ENCODE data around the gene ATG4B.
A peak's percentile ranks its signal among the peaks of the same experiment; 100 is the strongest.
"Not testable (repeated sequence)": the region's sequence is repeated elsewhere in the genome, so short reads cannot be mapped to it uniquely, and the experiment has no call there.

Gene ATG4B

GRCh38 chr2:241640165-241640795 is 2.8 kb downstream of the ATG4B start:
- DNase-seq (ENCODE audit: low read depth in 3 of 3): no peak

- no peak for DNase-seq (ENCODE audit: low read depth in 3 of 3)
These were observed 4.1 kb downstream of the ATG4B start for GRCh38 chr2:241641631-241642030.

DNA sequence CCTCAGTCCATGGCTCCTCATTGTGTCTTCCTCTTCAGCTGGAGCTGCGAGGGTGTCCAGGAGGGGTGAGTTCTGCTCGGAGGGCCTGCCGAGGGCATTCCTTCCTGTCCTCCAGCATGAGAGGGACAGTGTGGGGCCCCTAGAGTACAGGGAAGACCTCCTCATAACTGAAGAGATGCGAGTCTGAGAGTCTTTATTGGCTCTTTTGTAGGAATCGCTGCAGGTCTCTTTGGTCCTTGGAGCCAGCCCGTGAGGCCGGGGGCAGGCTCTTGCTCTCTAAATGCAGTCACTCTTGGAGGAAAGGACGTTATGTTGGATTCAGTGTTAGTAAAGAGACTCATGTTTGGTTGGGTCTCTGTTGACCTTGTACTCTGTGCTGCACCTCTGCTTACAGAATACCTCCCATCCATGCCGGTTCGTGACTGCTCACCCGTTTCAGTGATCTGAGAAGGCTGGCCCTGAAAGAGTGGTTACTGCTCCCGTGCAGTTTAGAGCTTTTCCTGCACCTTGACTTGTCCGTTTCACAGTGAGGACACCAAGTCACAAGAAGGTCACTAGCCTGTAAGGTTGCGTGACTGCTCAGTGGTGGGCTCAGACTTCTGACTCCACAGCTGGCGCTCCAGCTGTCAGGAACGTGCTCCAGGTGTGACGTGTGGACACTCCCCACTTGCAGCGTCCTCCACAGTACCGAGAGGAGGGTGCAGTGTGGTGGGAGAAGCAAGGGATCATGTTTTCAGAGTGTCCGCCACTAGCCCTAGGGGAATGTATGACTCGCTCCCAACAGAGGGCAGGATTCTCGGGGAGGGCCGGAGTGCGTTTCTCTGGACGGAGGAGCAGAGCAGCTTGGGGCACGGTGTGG is 7.8 kb downstream of the ATG4B start:
- no peak for DNase-seq (ENCODE audit: low read depth in 3 of 3)

- DNase-seq (ENCODE audit: low read depth in 3 of 3): no peak
These were observed 8.6 kb downstream of the ATG4B start for GRCh38 chr2:241645915-241646645.

DNA sequence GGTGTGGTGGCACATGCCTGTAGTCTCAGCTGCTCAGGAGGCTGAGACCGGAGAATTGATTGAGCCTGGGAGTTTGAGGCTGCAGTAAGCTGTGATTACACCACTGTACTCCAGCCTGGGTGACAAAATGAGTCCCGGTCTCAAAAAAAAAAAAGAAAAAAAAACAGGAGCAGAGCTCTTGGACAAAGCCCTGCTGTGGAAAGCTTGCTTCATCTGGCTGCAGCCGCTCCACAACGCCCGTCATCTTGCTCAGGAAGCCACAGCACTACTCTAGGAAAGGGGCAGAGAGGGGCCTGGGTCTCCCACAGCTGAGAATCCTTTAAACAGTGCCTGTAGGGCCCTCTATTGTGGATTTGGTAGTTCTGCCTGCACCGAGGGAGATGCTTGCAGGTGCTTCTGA is 11.0 kb downstream of the ATG4B start:
- no peak for DNase-seq (ENCODE audit: low read depth in 3 of 3)

GRCh38 chr2:241649404-241649803 is 11.9 kb downstream of the ATG4B start:
- no peak for DNase-seq (ENCODE audit: low read depth in 3 of 3)

DNA sequence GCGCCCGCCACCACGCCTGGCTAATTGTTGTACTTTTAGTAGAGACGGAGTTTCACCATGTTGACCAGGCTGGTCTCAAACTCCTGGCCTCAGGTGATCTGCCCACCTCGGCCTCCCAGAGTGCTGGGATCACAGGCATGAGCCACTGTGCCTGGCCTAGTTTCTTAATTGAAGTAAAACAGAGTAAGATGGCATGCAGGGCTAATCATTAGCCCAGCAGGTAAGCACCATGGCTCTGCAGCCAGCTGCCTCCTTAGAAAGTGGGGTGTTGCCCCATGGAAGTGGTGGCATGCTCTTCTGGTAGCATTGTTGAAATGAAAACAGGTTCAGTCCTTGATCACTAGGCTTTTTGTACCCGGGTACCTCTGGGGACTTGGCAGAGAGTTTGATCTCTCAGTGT is 12.4 kb downstream of the ATG4B start:
- no peak for DNase-seq (ENCODE audit: low read depth in 3 of 3)

DNA sequence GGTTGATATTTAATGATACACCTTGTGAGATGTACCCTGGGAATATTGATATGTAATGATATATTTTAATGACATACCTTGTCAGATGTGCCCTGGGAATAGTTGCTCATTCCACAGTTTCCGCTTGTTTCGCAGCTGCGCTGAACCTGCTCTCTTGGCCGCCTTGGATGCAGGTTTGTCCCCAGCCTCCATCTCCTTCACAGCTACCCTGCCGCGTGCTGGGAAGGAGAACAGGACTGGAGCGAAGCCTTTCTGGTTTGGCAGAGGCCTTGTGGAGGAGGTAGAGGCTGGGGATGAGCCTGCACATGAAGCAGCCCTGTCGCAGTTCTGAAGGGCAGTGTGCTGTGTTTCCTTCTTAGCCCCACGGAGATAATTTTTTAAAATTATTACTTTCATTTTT is 14.6 kb downstream of the ATG4B start:
- DNase-seq (ENCODE audit: low read depth in 3 of 3): no peak

- DNase-seq (ENCODE audit: low read depth in 3 of 3): no peak
These were observed 15.2 kb downstream of the ATG4B start for GRCh38 chr2:241652722-241653121.

DNA sequence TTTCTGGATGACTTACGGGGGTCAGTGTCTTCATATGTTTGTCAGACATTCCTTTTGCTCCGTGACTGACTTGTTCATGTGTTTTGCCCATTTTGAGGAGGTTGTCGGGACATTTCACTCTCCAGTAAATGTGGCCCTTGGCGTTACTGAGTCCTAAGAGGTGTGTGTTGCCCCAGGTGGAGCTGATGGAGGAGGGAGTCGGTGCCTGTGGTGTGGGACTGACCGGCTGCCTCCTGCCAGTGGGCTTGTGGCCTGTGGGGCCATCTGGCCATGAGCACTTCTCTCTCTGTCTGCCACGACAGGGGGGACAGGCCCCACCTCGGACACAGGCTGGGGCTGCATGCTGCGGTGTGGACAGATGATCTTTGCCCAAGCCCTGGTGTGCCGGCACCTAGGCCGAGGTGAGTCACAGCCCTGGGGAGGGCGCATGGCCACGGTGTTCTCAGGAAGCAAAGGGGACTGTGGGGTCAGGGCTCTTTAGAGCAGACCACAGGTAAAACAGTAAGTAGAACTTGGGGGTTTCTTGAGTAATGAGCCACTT is 15.8 kb downstream of the ATG4B start:
- no peak for DNase-seq (ENCODE audit: low read depth in 3 of 3)

DNA sequence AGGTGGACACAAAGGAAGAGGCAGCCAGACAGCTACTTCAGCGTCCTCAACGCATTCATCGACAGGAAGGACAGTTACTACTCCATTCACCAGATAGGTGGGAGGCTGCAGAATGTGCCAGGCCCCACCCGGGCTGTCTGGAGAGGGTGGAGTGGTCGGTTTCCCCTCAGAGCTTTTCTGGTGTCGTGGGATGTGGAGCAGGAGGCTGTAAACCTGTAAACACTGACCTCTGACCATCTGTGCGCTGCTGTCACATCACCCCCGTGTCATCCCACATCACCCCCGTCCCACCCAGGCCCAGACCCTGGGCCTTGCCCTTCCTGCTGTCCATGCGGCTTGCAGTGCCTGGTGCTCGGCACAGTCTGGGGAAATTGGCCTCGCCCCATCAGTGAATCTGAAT is 17.1 kb downstream of the ATG4B start:
- no peak for DNase-seq (ENCODE audit: low read depth in 3 of 3)

GRCh38 chr2:241655516-241656189 is 18.2 kb downstream of the ATG4B start:
- no peak for DNase-seq (ENCODE audit: low read depth in 3 of 3)

DNA sequence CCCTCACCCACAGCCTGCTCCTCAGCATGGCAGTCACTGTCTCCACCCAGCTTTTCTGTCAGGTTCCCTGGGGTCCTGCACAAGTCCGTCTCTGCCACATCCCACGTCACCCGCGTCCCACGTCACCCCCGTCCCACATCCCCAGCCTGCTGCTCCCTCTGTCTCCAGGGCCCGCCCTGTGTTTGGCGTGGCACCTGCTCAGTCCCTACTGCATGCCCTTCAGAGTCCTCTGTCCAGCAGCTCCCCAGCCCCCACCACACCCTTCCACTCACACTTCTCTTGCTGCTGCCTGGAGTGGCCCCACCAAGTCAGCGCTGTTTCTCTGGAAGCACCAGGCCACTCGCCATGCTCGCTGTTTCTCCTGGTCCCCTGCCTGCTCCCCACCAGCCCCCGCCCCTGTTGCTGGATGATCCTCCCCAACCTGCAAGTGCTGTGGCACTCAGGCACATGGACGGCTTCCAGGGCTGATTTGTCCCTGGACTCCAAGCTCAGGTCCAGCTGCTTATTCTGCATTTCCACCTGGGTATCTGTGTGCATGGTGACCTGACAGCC is 18.8 kb downstream of the ATG4B start:
- no peak for DNase-seq (ENCODE audit: low read depth in 3 of 3)

- no peak for DNase-seq (ENCODE audit: low read depth in 3 of 3)
These were observed 20.3 kb downstream of the ATG4B start for GRCh38 chr2:241657786-241658254.

- DNase-seq (ENCODE audit: low read depth in 3 of 3): no peak
These were observed 20.8 kb downstream of the ATG4B start for GRCh38 chr2:241658296-241658695.

GRCh38 chr2:241659150-241659739 is 21.8 kb downstream of the ATG4B start:
- peak in 2 of 3 donors; percentile 4 to 18 for DNase-seq (ENCODE audit: low read depth in 3 of 3)

DNA sequence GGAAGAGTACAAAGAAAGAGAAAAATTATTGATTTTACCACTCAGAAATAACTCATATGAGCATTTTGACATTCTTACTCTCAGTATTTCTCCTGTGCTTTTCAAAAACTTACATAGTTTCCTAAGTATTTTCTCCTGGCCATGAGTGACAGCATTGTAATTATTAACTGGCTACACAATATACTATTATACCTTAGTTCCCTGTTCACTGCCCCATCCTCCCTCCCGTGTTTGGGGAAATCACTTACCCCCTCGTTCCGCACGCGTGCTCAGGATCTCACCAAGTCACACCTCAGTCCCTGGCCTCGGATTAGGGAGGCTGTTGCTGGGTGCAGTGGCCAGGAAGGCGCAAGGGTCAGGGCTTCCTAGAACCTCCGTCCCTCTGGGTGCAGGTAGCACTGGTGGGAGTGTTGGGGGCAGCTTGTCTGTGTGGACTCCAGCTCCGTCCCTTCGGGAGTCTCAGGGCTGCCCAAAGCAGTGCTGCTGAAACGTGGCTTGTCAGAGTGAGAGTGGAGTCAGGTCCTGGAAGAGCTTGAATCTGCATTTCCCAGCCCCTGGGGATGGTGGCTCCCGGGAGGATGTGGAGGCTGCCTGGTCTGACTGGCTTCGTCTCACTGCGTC is 23.2 kb downstream of the ATG4B start:
- DNase-seq (ENCODE audit: low read depth in 3 of 3): no peak

- DNase-seq (ENCODE audit: low read depth in 3 of 3): not testable (repeated sequence)
These were observed 25.2 kb downstream of the ATG4B start for GRCh38 chr2:241662731-241663130.

GRCh38 chr2:241665731-241666440 is 28.4 kb downstream of the ATG4B start:
- no peak for DNase-seq (ENCODE audit: low read depth in 3 of 3)

All from stimulated activated CD4-positive, alpha-beta T cell treated with anti-CD3 and anti-CD28 coated beads, TNF-alpha, amount 100 ng/mL, for 48 hours (primary cell).